ENCODE results near the gene AFAP1L2.
"Not testable (repeated sequence)": the region's sequence is repeated elsewhere in the genome, so short reads cannot be mapped to it uniquely, and the experiment has no call there.

The AFAP1L2 gene

GRCh38 chr10:114350751-114351150 is 53.6 kb downstream of the AFAP1L2 start:
- no peak for ATAC-seq
- no peak for TF ChIP-seq BACH2 (CRISPR knock-in tag; IDR thresholded peaks at IDR 0.05; ENCODE audit: borderline replicate concordance)
- no peak for TF ChIP-seq TCF4 (CRISPR knock-in tag; IDR thresholded peaks at IDR 0.05; ENCODE audit: borderline replicate concordance)
- TF ChIP-seq ZFP30 (CRISPR knock-in tag; IDR thresholded peaks at IDR 0.05): no peak
- no peak for TF ChIP-seq CSDC2 (CRISPR knock-in tag; IDR thresholded peaks at IDR 0.05)

GRCh38 chr10:114349522-114350215 is 54.6 kb downstream of the AFAP1L2 start:
- ATAC-seq: no peak
- TF ChIP-seq TCF4 (CRISPR knock-in tag; IDR thresholded peaks at IDR 0.05; ENCODE audit: borderline replicate concordance) (no peak), ZFP30 (CRISPR knock-in tag; IDR thresholded peaks at IDR 0.05) (no peak), ZFP3 (CRISPR knock-in tag; IDR thresholded peaks at IDR 0.05) (no peak), BACH2 (CRISPR knock-in tag; IDR thresholded peaks at IDR 0.05; ENCODE audit: borderline replicate concordance) (no peak), ESRRG (CRISPR knock-in tag; IDR thresholded peaks at IDR 0.05) (no peak), ZNF565 (CRISPR knock-in tag; conservative IDR thresholded peaks at IDR 0.05; ENCODE audit: low read depth) (no peak), ZNF8 (CRISPR knock-in tag; IDR thresholded peaks at IDR 0.05) (no peak), GLIS3 (CRISPR knock-in tag; IDR thresholded peaks at IDR 0.05) (no peak), ZNF70 (CRISPR knock-in tag; IDR thresholded peaks at IDR 0.05) (no peak), OSR1 (CRISPR knock-in tag; IDR thresholded peaks at IDR 0.05) (no peak)
- TF ChIP-seq, protein P1, sequence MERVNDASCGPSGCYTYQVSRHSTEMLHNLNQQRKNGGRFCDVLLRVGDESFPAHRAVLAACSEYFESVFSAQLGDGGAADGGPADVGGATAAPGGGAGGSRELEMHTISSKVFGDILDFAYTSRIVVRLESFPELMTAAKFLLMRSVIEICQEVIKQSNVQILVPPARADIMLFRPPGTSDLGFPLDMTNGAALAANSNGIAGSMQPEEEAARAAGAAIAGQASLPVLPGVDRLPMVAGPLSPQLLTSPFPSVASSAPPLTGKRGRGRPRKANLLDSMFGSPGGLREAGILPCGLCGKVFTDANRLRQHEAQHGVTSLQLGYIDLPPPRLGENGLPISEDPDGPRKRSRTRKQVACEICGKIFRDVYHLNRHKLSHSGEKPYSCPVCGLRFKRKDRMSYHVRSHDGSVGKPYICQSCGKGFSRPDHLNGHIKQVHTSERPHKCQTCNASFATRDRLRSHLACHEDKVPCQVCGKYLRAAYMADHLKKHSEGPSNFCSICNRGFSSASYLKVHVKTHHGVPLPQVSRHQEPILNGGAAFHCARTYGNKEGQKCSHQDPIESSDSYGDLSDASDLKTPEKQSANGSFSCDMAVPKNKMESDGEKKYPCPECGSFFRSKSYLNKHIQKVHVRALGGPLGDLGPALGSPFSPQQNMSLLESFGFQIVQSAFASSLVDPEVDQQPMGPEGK (CRISPR knock-in tag; IDR thresholded peaks at IDR 0.05; ENCODE audit: borderline replicate concordance): no peak

GRCh38 chr10:114349071-114349470 is 55.2 kb downstream of the AFAP1L2 start:
- ATAC-seq: not testable (repeated sequence)

DNA sequence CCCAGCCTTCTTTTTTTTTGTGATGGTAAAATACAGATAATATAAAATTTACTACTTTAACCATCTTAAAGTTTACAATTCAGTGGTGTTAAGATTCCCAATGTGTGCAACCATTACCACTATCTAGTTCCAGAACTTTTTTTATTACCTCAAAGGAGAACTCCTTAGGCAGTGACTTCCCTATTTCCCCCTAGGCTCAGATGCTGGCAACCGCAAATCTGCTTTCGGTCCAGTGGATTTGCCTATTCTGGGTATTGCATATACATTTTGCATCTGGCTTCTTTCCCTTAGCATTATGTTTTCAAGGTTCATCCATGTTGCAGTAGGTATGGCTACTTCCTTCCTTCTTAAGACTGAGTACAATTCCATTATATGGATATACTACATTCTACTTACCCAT is 56.5 kb downstream of the AFAP1L2 start:
- no peak for ATAC-seq
- TF ChIP-seq, protein P1 (CRISPR knock-in tag; IDR thresholded peaks at IDR 0.05; ENCODE audit: borderline replicate concordance): no peak
- no peak for TF ChIP-seq GLIS3 (CRISPR knock-in tag; IDR thresholded peaks at IDR 0.05)
- no peak for TF ChIP-seq CSDC2 (CRISPR knock-in tag; IDR thresholded peaks at IDR 0.05)
- TF ChIP-seq, protein P2, sequence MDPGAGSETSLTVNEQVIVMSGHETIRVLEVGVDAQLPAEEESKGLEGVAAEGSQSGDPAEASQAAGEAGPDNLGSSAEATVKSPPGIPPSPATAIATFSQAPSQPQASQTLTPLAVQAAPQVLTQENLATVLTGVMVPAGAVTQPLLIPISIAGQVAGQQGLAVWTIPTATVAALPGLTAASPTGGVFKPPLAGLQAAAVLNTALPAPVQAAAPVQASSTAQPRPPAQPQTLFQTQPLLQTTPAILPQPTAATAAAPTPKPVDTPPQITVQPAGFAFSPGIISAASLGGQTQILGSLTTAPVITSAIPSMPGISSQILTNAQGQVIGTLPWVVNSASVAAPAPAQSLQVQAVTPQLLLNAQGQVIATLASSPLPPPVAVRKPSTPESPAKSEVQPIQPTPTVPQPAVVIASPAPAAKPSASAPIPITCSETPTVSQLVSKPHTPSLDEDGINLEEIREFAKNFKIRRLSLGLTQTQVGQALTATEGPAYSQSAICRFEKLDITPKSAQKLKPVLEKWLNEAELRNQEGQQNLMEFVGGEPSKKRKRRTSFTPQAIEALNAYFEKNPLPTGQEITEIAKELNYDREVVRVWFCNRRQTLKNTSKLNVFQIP (CRISPR knock-in tag; IDR thresholded peaks at IDR 0.05; ENCODE audit: borderline replicate concordance, low read depth): no peak
- no peak for TF ChIP-seq ZNF70 (CRISPR knock-in tag; IDR thresholded peaks at IDR 0.05)
- no peak for TF ChIP-seq CSRNP3 (CRISPR knock-in tag; IDR thresholded peaks at IDR 0.05)
- TF ChIP-seq ZNF565 (CRISPR knock-in tag; conservative IDR thresholded peaks at IDR 0.05; ENCODE audit: low read depth): no peak
- TF ChIP-seq OSR1 (CRISPR knock-in tag; IDR thresholded peaks at IDR 0.05): no peak
- TF ChIP-seq ZNF8 (CRISPR knock-in tag; IDR thresholded peaks at IDR 0.05): no peak
- no peak for TF ChIP-seq ZC3H10 (CRISPR knock-in tag; IDR thresholded peaks at IDR 0.05)
- TF ChIP-seq SNAI2 (CRISPR knock-in tag; IDR thresholded peaks at IDR 0.05): no peak
- no peak for TF ChIP-seq PPARA (CRISPR knock-in tag; IDR thresholded peaks at IDR 0.05; ENCODE audit: borderline replicate concordance)
- TF ChIP-seq ZFP30 (CRISPR knock-in tag; IDR thresholded peaks at IDR 0.05): no peak
- TF ChIP-seq ARNTL (CRISPR knock-in tag; IDR thresholded peaks at IDR 0.05; ENCODE audit: borderline replicate concordance, low read depth): no peak
- TF ChIP-seq, protein P3, sequence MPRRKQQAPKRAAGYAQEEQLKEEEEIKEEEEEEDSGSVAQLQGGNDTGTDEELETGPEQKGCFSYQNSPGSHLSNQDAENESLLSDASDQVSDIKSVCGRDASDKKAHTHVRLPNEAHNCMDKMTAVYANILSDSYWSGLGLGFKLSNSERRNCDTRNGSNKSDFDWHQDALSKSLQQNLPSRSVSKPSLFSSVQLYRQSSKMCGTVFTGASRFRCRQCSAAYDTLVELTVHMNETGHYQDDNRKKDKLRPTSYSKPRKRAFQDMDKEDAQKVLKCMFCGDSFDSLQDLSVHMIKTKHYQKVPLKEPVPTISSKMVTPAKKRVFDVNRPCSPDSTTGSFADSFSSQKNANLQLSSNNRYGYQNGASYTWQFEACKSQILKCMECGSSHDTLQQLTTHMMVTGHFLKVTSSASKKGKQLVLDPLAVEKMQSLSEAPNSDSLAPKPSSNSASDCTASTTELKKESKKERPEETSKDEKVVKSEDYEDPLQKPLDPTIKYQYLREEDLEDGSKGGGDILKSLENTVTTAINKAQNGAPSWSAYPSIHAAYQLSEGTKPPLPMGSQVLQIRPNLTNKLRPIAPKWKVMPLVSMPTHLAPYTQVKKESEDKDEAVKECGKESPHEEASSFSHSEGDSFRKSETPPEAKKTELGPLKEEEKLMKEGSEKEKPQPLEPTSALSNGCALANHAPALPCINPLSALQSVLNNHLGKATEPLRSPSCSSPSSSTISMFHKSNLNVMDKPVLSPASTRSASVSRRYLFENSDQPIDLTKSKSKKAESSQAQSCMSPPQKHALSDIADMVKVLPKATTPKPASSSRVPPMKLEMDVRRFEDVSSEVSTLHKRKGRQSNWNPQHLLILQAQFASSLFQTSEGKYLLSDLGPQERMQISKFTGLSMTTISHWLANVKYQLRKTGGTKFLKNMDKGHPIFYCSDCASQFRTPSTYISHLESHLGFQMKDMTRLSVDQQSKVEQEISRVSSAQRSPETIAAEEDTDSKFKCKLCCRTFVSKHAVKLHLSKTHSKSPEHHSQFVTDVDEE (CRISPR knock-in tag; IDR thresholded peaks at IDR 0.05): no peak
- no peak for TF ChIP-seq BACH2 (CRISPR knock-in tag; IDR thresholded peaks at IDR 0.05; ENCODE audit: borderline replicate concordance)
- no peak for TF ChIP-seq CREB5 (CRISPR knock-in tag; IDR thresholded peaks at IDR 0.05; ENCODE audit: low read depth)
- TF ChIP-seq RARB (CRISPR knock-in tag; IDR thresholded peaks at IDR 0.05): no peak
